HG03575 (cell line): ENCODE results near the gene STEAP3.

Source experiments
- ATAC-seq: cut with Tn5 transposase; IDR thresholded peaks from one replicate; pipeline ENCODE4 v1.9.1; 2021; ENCODE audit not compliant: unreplicated experiment, insufficient number of reproducible peaks, low FRiP score; ENCODE audit errors: extremely low read depth

STEAP3 gene, protein sequence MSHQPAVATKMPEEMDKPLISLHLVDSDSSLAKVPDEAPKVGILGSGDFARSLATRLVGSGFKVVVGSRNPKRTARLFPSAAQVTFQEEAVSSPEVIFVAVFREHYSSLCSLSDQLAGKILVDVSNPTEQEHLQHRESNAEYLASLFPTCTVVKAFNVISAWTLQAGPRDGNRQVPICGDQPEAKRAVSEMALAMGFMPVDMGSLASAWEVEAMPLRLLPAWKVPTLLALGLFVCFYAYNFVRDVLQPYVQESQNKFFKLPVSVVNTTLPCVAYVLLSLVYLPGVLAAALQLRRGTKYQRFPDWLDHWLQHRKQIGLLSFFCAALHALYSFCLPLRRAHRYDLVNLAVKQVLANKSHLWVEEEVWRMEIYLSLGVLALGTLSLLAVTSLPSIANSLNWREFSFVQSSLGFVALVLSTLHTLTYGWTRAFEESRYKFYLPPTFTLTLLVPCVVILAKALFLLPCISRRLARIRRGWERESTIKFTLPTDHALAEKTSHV

DNA sequence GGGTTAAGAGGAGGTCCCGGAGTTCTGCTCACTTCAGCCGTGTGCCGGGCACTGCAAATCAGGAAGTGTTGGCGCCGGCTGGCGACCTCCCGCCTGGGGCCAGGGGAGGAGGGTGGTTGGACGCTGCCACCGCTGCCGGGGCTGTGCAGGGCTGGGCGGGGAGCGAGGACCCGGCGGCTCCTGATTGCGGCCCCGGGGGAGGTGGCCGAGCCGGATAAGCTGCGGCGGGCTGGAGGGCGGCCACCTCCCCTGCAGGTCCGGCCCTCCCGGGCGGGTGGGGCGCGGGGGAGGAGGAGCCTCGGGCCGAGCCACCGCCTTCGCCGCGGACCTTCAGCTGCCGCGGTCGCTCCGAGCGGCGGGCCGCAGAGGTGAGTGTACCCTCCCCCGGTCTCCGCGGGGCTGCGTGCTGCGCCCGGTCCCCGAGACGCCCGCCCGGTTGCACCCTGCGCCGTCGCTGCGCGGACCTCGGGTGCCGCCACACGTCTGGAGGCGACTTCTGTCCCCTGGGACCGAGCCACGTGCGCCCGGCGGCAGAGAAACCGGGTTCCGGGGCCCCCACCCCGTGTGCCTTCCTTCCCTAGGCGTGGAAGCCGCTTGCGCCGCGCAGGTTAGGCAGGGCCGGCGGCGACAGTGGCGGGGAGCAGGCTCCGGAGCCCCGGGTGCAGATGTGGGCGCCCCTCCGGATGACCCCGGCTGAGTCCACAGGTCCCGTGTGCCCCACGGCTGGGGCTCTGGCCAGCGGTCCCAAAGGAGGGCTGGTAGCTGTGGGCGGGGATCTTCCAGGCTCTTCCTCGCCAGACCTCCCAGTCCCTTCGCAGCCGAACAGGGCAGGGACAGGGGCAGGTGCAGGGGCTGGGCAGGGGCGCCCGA lies at the start of gene STEAP3:
Gene STEAP3 (plus strand): TSS at position 314 of the 870 bp plus-strand sequence. CDS start 7,179 bp downstream, outside the sequence.
- peak; percentile 43 for ATAC-seq

DNA sequence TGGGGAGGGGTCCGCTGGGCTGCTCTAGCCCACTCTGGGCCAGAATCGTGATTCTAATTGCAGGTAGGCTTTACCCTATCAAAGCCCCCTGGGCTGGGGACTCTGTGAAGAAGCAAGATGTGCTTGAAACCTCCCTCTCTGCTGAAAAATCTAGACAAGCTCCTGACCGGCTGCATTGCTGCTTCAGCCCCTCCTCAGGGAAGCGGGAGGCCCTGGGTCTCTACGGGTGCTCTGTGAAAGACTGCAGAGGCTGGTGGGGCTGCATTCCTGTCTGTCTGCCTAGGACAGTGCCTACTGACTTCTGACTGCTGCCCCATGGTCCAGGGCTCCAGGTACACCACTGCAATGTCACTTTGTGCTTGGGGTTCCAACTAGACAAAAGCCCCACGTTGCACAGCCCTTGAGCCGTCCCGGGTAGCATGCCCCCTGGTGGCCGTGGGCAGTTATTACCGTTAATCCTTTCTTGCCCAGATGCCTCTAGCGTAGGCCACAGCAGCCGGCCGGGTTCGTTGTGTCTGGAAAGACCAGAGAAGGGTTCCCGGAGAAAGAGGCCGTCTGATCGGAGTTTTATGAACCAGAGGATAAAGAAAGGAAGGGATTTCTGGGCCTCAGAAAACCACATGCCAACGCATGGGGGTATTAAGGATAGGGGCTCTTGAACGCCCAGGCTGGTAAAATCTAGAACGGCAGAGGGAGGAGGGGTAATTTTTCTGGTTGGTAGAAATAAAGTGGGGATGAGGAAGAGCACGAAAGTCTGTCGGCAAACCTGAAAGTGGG lies 49.2 kb upstream of the STEAP3 start:
- no peak for ATAC-seq

- ATAC-seq, result no peak
These were observed 48.7 kb upstream of the STEAP3 start for GRCh38 chr2:119174993-119175347.

- ATAC-seq, result no peak
These were observed 48.1 kb upstream of the STEAP3 start for GRCh38 chr2:119175517-119175916.

DNA sequence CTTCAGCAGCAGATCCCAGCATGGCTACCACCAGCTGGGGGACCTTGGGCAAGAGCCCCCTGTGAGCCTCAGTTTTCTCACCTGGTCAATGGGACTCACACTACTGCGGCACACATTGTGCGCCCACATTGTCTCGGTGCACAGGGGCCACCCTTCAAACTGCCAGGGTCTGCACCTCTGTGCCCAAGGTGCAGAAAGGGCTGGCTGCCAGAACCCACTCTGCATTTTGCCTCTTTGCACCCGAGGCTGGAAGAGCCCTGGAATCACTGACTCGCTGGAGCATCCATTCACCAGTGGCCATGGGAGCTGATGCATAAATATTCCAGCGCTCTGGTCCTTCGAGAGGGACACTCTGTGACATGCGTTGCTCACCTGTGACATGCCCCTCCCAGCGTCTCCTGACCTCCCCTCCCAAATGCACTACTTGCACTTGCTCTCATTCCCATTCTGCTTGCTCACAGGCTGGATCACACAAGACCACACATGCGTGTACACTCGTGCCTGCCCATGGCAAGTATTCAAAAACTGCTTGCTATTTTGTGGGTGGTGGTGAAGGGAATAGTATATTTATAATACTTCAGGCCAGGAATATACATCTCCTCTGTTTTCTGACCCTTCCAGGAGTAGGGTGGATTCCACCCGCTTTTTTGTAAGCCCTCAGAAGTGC lies 46.3 kb upstream of the STEAP3 start:
- no peak for ATAC-seq

GRCh38 chr2:119177838-119178190 lies 45.8 kb upstream of the STEAP3 start:
- ATAC-seq, result no peak

DNA sequence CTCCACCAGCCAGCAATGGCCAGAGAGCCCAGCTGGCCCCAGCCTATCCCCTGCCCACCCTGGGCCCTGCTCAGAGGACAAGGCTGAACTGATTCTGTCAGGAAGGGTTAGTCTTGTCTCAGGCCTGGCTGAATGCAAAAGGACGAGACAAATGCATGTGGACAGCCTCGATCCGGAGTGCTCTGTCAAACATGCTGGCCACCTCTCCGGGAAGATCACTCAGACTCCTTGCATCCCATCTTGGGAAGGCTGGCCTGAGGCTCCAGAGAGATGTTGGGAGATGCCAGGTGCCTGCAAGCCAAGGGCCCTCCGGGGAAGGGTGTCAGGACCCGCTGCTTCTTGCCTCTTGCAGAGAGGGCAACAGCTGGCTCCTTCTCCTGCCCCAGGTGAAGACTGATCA lies 44.9 kb upstream of the STEAP3 start:
- no peak for ATAC-seq

- ATAC-seq, result no peak
These were observed 44.4 kb upstream of the STEAP3 start for GRCh38 chr2:119179202-119179601.

GRCh38 chr2:119179991-119180390 lies 43.6 kb upstream of the STEAP3 start:
- no peak for ATAC-seq

DNA sequence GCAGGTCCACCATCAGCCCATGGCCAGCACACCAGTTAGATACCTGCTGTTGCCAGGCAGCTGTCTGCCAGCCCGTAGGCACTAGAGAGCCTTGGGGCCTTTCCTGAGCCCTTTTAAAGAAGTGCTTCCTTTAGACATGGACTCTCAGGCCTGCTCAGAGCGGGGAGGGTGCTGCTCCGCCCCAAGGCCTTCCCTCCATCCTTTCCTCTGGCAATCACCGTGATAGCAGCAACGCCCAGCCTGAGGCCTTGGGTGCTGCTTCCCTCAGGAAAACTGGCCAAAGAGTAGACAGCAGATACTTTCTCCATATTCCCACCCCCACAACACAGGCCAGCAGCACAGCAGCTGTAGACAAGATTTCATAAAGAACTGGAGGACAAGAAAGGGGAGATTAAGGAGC lies 42.7 kb upstream of the STEAP3 start:
- ATAC-seq, result no peak

- no peak for ATAC-seq
These were observed 42.2 kb upstream of the STEAP3 start for GRCh38 chr2:119181391-119181790.

DNA sequence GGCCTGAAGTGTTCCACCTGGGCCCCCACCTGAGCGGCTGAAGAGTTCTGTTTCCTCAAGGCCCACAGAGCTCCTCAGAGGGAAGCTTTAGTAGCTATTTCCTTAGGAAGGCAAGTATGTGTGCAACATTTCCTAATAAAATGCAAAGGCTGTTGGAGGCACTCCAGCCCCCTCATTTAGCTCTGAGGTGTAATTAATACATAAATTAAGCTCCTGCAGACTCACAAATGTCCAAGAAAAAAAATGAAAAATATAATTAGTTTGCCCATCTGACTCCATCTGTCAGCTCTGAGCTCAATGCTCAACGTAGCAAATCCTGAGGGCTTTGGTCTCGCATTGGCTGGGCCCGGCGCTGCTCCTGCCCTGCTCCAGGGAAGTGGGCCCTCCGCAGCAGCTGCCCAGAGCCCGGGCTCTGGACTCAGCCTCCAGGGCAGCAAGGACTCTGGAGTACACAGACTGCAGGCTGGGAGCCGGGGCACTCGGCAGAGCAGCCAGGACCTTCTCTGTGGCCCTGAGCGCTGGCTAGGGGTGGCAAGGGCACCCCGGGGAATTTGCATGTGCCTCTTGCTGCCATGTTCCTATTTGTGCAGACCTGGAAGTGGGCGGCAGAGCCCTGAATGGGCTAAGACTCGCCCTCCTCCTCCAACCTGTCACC lies 41.7 kb upstream of the STEAP3 start:
- ATAC-seq, result no peak

- ATAC-seq, result no peak
These were observed 39.1 kb upstream of the STEAP3 start for GRCh38 chr2:119184512-119184911.

DNA sequence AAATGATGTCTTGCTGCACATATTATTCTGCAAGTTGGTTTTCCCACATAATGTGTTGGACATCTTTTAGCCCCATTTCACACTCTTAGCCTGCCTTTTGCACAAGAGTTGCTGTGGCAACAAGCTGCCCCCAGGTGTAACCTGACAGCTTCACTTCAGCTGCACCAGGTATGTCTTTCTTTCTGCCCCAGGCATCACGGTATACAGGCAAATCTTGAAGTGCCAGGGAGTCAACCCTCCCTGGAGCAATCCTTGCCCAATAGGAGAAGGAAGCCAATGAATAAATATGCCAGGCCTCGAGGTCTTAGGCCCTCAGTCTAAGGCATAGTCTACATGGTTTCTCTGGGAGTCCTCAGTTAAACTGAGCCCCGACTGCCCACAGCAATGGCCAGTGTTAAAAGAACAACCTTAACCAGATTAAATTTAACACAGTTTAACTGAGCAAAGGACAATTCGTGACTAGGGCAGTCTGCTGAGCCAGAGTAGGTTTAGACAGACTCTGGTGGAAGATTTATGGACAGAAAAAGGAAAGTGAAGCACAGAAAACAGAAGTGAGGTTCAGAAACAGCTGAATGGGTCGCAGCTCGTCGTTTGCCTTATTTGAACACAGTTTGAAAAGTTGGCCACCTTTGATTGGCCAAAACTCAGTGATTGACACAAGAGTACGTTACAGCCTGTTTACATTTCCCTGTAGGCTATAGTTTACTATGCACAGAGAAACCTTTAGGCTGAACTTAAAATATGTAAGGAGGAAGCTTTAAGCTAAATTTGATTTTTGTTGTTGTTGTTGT lies 33.1 kb upstream of the STEAP3 start:
- ATAC-seq, result no peak

- no peak for ATAC-seq
These were observed 30.7 kb upstream of the STEAP3 start for GRCh38 chr2:119192893-119193292.

GRCh38 chr2:119195001-119195400 lies 28.6 kb upstream of the STEAP3 start:
- no peak for ATAC-seq

- no peak for ATAC-seq
These were observed 27.7 kb upstream of the STEAP3 start for GRCh38 chr2:119195887-119196286.
